Neuronal stem cell (in vitro differentiated cells): ENCODE results near the gene FMN1.

ENCODE experiments used
- DNase-seq: peaks from one replicate; pipeline ENCODE4 v3.0.0-alpha.2; 2013; ENCODE audit warnings: low spot score
- H2AFZ ChIP-seq: one replicate; pipeline ENCODE4 v1.6.1; 2013; ENCODE audit warnings: mild to moderate bottlenecking, low read length, inconsistent platforms
- H2AK5ac ChIP-seq: 2 replicates; pipeline ENCODE4 v1.6.1; 2013; ENCODE audit warnings: low read depth, mild to moderate bottlenecking, inconsistent platforms, low read length, moderate library complexity, mixed read lengths
- H2BK120ac ChIP-seq: 2 replicates; pipeline ENCODE4 v1.6.1; 2013; ENCODE audit warnings: low read depth, mild to moderate bottlenecking, inconsistent platforms, low read length, moderate library complexity, mixed read lengths
- H2BK12ac ChIP-seq: one replicate; pipeline ENCODE4 v1.6.1; 2013; ENCODE audit warnings: low read length, inconsistent platforms
- H2BK15ac ChIP-seq: 2 replicates; pipeline ENCODE4 v1.6.1; 2013; ENCODE audit warnings: mild to moderate bottlenecking, low read length, inconsistent platforms, mixed read lengths
- H2BK5ac ChIP-seq: one replicate; pipeline ENCODE4 v1.6.1; 2013; ENCODE audit warnings: inconsistent platforms, mild to moderate bottlenecking, low read length, moderate library complexity
- H3K14ac ChIP-seq: one replicate; pipeline ENCODE4 v1.6.1; 2013; ENCODE audit warnings: low read length, inconsistent platforms
- H3K18ac ChIP-seq: 2 replicates; pipeline ENCODE4 v1.6.1; 2013; ENCODE audit warnings: low read length, inconsistent platforms
- H3K23ac ChIP-seq: 2 replicates; pipeline ENCODE4 v1.6.1; 2013; ENCODE audit warnings: low read depth, mild to moderate bottlenecking, mixed read lengths, low read length, inconsistent platforms; ENCODE audit not compliant: poor library complexity
- H3K27ac ChIP-seq: replicated peaks from 3 replicates; pipeline ENCODE4 v1.5.1; 2013; ENCODE audit warnings: low read length, inconsistent platforms
- H3K27me3 ChIP-seq, 3 experiments: 2 replicates each; pipeline ENCODE4 v1.6.1; 2013; ENCODE audit warnings: low read length in 3 of 3, mild to moderate bottlenecking in 2 of 3, inconsistent platforms in 1 of 3, low read depth in 1 of 3, mixed read lengths in 1 of 3, moderate library complexity in 1 of 3; ENCODE audit not compliant: control insufficient read depth in 3 of 3, insufficient read depth in 3 of 3
- H3K36me3 ChIP-seq, 2 donors: replicated peaks in 1 of 2; 2 replicates each; pipeline ENCODE4 v1.6.1; 2013; ENCODE audit warnings: low read length in 2 of 2; ENCODE audit not compliant: control insufficient read depth in 2 of 2, insufficient read depth in 2 of 2
- H3K4ac ChIP-seq: 2 replicates; pipeline ENCODE4 v1.6.1; 2013; ENCODE audit warnings: inconsistent platforms, mild to moderate bottlenecking, low read length, moderate library complexity
- H3K4me1 ChIP-seq, 2 donors: 1 replicate in 1 of 2; 2 replicates in 1 of 2; pipeline ENCODE4 v1.6.1; 2013; ENCODE audit warnings: low read length in 2 of 2, low read depth in 1 of 2; ENCODE audit not compliant: control insufficient read depth in 2 of 2, insufficient read depth in 1 of 2
- H3K4me2 ChIP-seq: one replicate; pipeline ENCODE4 v1.6.1; 2013; ENCODE audit warnings: mild to moderate bottlenecking, low read length, inconsistent platforms; ENCODE audit not compliant: insufficient read depth, poor library complexity, severe bottlenecking
- H3K4me3 ChIP-seq, 2 donors: 2 replicates each; pipeline ENCODE4 v1.5.1; 2013; ENCODE audit warnings: low read length in 2 of 2, mild to moderate bottlenecking in 2 of 2, inconsistent platforms in 1 of 2, moderate library complexity in 1 of 2
- H3K79me1 ChIP-seq: one replicate; pipeline ENCODE4 v1.6.1; 2013; ENCODE audit warnings: low read depth, mild to moderate bottlenecking, inconsistent platforms, low read length, moderate library complexity
- H3K9ac ChIP-seq: one replicate; pipeline ENCODE4 v1.6.1; 2013; ENCODE audit warnings: mild to moderate bottlenecking, low read depth, low read length, inconsistent platforms; ENCODE audit not compliant: poor library complexity
- H3K9me3 ChIP-seq, 2 donors: replicated peaks in 1 of 2; 2 replicates each; pipeline versions ENCODE3 to v1.6.1; 2013; ENCODE audit warnings: low read length in 2 of 2, mild to moderate bottlenecking in 2 of 2, inconsistent platforms in 1 of 2, low read depth in 1 of 2, mixed read lengths in 1 of 2, moderate library complexity in 1 of 2; ENCODE audit not compliant: control insufficient read depth in 2 of 2, insufficient read depth in 1 of 2
- H4K8ac ChIP-seq: one replicate; pipeline ENCODE4 v1.6.1; 2013; ENCODE audit warnings: low read depth, mild to moderate bottlenecking, inconsistent platforms, low read length, moderate library complexity
- H4K91ac ChIP-seq: one replicate; pipeline ENCODE4 v1.6.1; 2013; ENCODE audit warnings: low read length, low read depth, mild to moderate bottlenecking, inconsistent platforms; ENCODE audit not compliant: poor library complexity
- WGBS, 2 donors: extraction: QIAGEN DNeasy Blood & Tissue Kit; methylation state at CpG; one replicate each; pipeline ENCODE4 v1.1.7; 2013; ENCODE audit warnings: missing lambda C conversion rate in 2 of 2, mixed read lengths in 1 of 2; ENCODE audit not compliant: insufficient read length in 2 of 2, insufficient replicate concordance in 1 of 2; ENCODE audit errors: extremely low coverage in 2 of 2; 5-methylcytosine and 5-hydroxymethylcytosine counted together

FMN1 gene

GRCh38 chr15:32843219-32843815, 351.2 kb downstream of the FMN1 start:
- H3K9me3 ChIP-seq: peaks cover 0 to 2% of the 10 kb centered on the region in 2 donors
- H2AK5ac ChIP-seq: no peak overlapping the region
- H3K4me1 ChIP-seq: peaks cover 0 to 4% of the 10 kb centered on the region in 2 donors
- H3K27me3 ChIP-seq: no peaks in the 10 kb centered on the region
- no peaks in the 10 kb centered on the region for H3K79me1 ChIP-seq
- H3K14ac ChIP-seq: no peak overlapping the region
- no peak overlapping the region for H3K18ac ChIP-seq
- H4K8ac ChIP-seq: no peak overlapping the region
- no peak overlapping the region for H3K23ac ChIP-seq
- no peak for DNase-seq
- H4K91ac ChIP-seq: no peak overlapping the region
- H2BK5ac ChIP-seq: no peak overlapping the region
- no peak overlapping the region for H3K9ac ChIP-seq
- H2BK120ac ChIP-seq: no peak overlapping the region
- no peak overlapping the region for H3K4ac ChIP-seq
- no peak overlapping the region for H2AFZ ChIP-seq
- H3K36me3 ChIP-seq: no peaks in the 10 kb centered on the region
- H3K27ac ChIP-seq: no peak overlapping the region
- no peak overlapping the region for H2BK12ac ChIP-seq
- no peak overlapping the region for H2BK15ac ChIP-seq
- H3K4me3 ChIP-seq: no peak overlapping the region
- no CpG with 5 or more reads among the region's 6 CpGs for WGBS, 2 donors
- H3K4me2 ChIP-seq: no peak overlapping the region

GRCh38 chr15:32842081-32842480, 352.4 kb downstream of the FMN1 start:
- Histone ChIP-seq H3K27me3 (no peaks in the 10 kb centered on the region), H2BK5ac (no peak overlapping the region), H4K91ac (no peak overlapping the region), H4K8ac (no peak overlapping the region), H3K14ac (no peak overlapping the region), H3K27ac (no peak overlapping the region), H3K4ac (no peak overlapping the region), H3K9me3 (peaks cover 0 to 2% of the 10 kb centered on the region in 2 donors), H3K36me3 (no peaks in the 10 kb centered on the region), H3K4me3 (no peak overlapping the region), H2AFZ (no peak overlapping the region), H2BK12ac (no peak overlapping the region), H3K4me2 (no peak overlapping the region), H3K79me1 (no peaks in the 10 kb centered on the region), H2AK5ac (no peak overlapping the region), H3K18ac (no peak overlapping the region), H2BK15ac (no peak overlapping the region), H2BK120ac (no peak overlapping the region), H3K9ac (no peak overlapping the region), H3K4me1 (peaks cover 0 to 6% of the 10 kb centered on the region in 2 donors), H3K23ac (no peak overlapping the region)
- no CpG with 5 or more reads among the region's 6 CpGs for WGBS, 2 donors
- DNase-seq: no peak

- Histone ChIP-seq H3K27ac (no peak overlapping the region), H2BK12ac (no peak overlapping the region), H4K8ac (no peak overlapping the region), H3K27me3 (no peaks in the 10 kb centered on the region), H3K18ac (no peak overlapping the region), H3K9me3 (no peaks in the 10 kb centered on the region), H3K23ac (no peak overlapping the region), H3K4me2 (no peak overlapping the region), H2AFZ (no peak overlapping the region), H3K4me1 (peaks cover 0 to 6% of the 10 kb centered on the region in 2 donors), H3K4ac (no peak overlapping the region), H3K79me1 (no peaks in the 10 kb centered on the region), H4K91ac (no peak overlapping the region), H3K14ac (no peak overlapping the region), H3K9ac (no peak overlapping the region), H2BK5ac (no peak overlapping the region), H3K36me3 (no peaks in the 10 kb centered on the region), H2BK15ac (no peak overlapping the region), H3K4me3 (no peak overlapping the region), H2BK120ac (no peak overlapping the region), H2AK5ac (no peak overlapping the region)
- no peak for DNase-seq
- WGBS, 2 donors: no CpG with 5 or more reads among the region's 6 CpGs
Observed at GRCh38 chr15:32840507-32841245, 353.8 kb downstream of the FMN1 start.

- no peak overlapping the region for H4K8ac ChIP-seq
- WGBS, 2 donors: no CpG with 5 or more reads among the region's 8 CpGs
- H2BK15ac ChIP-seq: no peak overlapping the region
- no peaks in the 10 kb centered on the region for H3K36me3 ChIP-seq
- H2AK5ac ChIP-seq: no peak overlapping the region
- H2BK120ac ChIP-seq: no peak overlapping the region
- H3K4me2 ChIP-seq: no peak overlapping the region
- peaks cover 3 to 6% of the 10 kb centered on the region in 2 donors for H3K4me1 ChIP-seq
- no peak overlapping the region for H2BK12ac ChIP-seq
- H3K4ac ChIP-seq: no peak overlapping the region
- no peak overlapping the region for H3K9ac ChIP-seq
- H3K27me3 ChIP-seq: no peaks in the 10 kb centered on the region
- H2BK5ac ChIP-seq: no peak overlapping the region
- no peak overlapping the region for H3K4me3 ChIP-seq
- DNase-seq: no peak
- no peaks in the 10 kb centered on the region for H3K79me1 ChIP-seq
- peak overlapping the region; percentile 17 for H3K27ac ChIP-seq
- H4K91ac ChIP-seq: no peak overlapping the region
- no peak overlapping the region for H3K14ac ChIP-seq
- no peak overlapping the region for H3K23ac ChIP-seq
- H2AFZ ChIP-seq: no peak overlapping the region
- H3K9me3 ChIP-seq: no peaks in the 10 kb centered on the region
- no peak overlapping the region for H3K18ac ChIP-seq
Observed at GRCh38 chr15:32838820-32839219, 355.7 kb downstream of the FMN1 start.
